ENCODE measurements around the gene CHORDC1.
"Not testable (repeated sequence)": the region's sequence is repeated elsewhere in the genome, so short reads cannot be mapped to it uniquely, and the experiment has no call there.

The CHORDC1 gene

GRCh38 chr11:90216611-90217010 is 6.2 kb downstream of the CHORDC1 start:
- DNase-seq (ENCODE audit: low read depth, low spot score), result no peak

- no peak for DNase-seq (ENCODE audit: low read depth, low spot score)
These were observed 9.5 kb downstream of the CHORDC1 start for GRCh38 chr11:90213322-90213721.

- DNase-seq (ENCODE audit: low read depth, low spot score), result no peak
These were observed 14.0 kb downstream of the CHORDC1 start for GRCh38 chr11:90208857-90209256.

GRCh38 chr11:90207992-90208391 is 14.9 kb downstream of the CHORDC1 start:
- DNase-seq (ENCODE audit: low read depth, low spot score), result not testable (repeated sequence)

GRCh38 chr11:90204832-90205646 is 17.8 kb downstream of the CHORDC1 start:
- DNase-seq (ENCODE audit: low read depth, low spot score), result no peak

- DNase-seq (ENCODE audit: low read depth, low spot score), result no peak
These were observed 18.4 kb downstream of the CHORDC1 start for GRCh38 chr11:90204407-90204806.

GRCh38 chr11:90202342-90202741 is 20.5 kb downstream of the CHORDC1 start:
- DNase-seq (ENCODE audit: low read depth, low spot score), result no peak

- DNase-seq (ENCODE audit: low read depth, low spot score), result no peak
These were observed 25.5 kb downstream of the CHORDC1 start for GRCh38 chr11:90197377-90197776.

- no peak for DNase-seq (ENCODE audit: low read depth, low spot score)
These were observed 29.8 kb downstream of the CHORDC1 start for GRCh38 chr11:90192869-90193582.

- no peak for DNase-seq (ENCODE audit: low read depth, low spot score)
These were observed 33.8 kb downstream of the CHORDC1 start for GRCh38 chr11:90189011-90189410.

GRCh38 chr11:90187839-90188238 is 35.0 kb downstream of the CHORDC1 start:
- no peak for DNase-seq (ENCODE audit: low read depth, low spot score)

- DNase-seq (ENCODE audit: low read depth, low spot score), result no peak
These were observed 42.9 kb downstream of the CHORDC1 start for GRCh38 chr11:90179923-90180322.

- DNase-seq (ENCODE audit: low read depth, low spot score), result no peak
These were observed 44.1 kb downstream of the CHORDC1 start for GRCh38 chr11:90178751-90179150.

- no peak for DNase-seq (ENCODE audit: low read depth, low spot score)
These were observed 46.8 kb downstream of the CHORDC1 start for GRCh38 chr11:90176069-90176468.

- DNase-seq (ENCODE audit: low read depth, low spot score), result no peak
These were observed 51.5 kb downstream of the CHORDC1 start for GRCh38 chr11:90171359-90171758.

GRCh38 chr11:90168571-90168970 is 54.3 kb downstream of the CHORDC1 start:
- no peak for DNase-seq (ENCODE audit: low read depth, low spot score)

GRCh38 chr11:90167704-90168103 is 55.1 kb downstream of the CHORDC1 start:
- DNase-seq (ENCODE audit: low read depth, low spot score), result not testable (repeated sequence)

GRCh38 chr11:90166982-90167573 is 55.8 kb downstream of the CHORDC1 start:
- DNase-seq (ENCODE audit: low read depth, low spot score), result not testable (repeated sequence)

All from iPS DF 19.7 (cell line).